NT2/D1 (cell line): Measurements from ENCODE around the gene AIFM1.

Source experiments
- DNase-seq: peaks from one replicate; pipeline ENCODE4 v3.0.0-alpha.2; 2011; ENCODE audit warnings: low read depth, low spot score
- H3K27me3 ChIP-seq: 2 replicates; pipeline ENCODE4 v1.6.0; 2011; ENCODE audit warnings: mild to moderate bottlenecking; ENCODE audit not compliant: insufficient read length, insufficient read depth
- H3K36me3 ChIP-seq: 2 replicates; pipeline ENCODE4 v1.6.1; 2011; ENCODE audit warnings: mild to moderate bottlenecking, low read length, mixed read lengths; ENCODE audit not compliant: insufficient read depth, insufficient read length
- H3K4me1 ChIP-seq: 2 replicates; pipeline ENCODE4 v1.5.1; 2011; ENCODE audit not compliant: insufficient read depth, insufficient read length
- H3K4me3 ChIP-seq: 2 replicates; pipeline ENCODE4 v1.5.1; 2011; ENCODE audit warnings: low read depth; ENCODE audit not compliant: insufficient read length
- H3K9ac ChIP-seq: 2 replicates; pipeline ENCODE4 v1.6.0; 2011; ENCODE audit warnings: low read depth; ENCODE audit not compliant: insufficient read length
- H3K9me3 ChIP-seq: 2 replicates; pipeline ENCODE4 v1.5.1; 2011; ENCODE audit warnings: mild to moderate bottlenecking, low read length; ENCODE audit not compliant: insufficient read depth
- SUZ12 ChIP-seq: IDR thresholded peaks from 2 replicates; pipeline ENCODE4 v1.6.1; 2011; ENCODE audit not compliant: insufficient read length, insufficient read depth; ENCODE audit errors: extremely low read depth
- YY1 ChIP-seq: IDR thresholded peaks from 2 replicates; pipeline ENCODE4 v1.6.1; 2011; ENCODE audit not compliant: insufficient read length, insufficient read depth
- ZNF274 ChIP-seq: IDR thresholded peaks from 2 replicates; pipeline ENCODE4 v1.6.1; 2011; ENCODE audit warnings: mild to moderate bottlenecking, low read depth, low read length

The AIFM1 gene

GRCh38 chrX:130190801-130191200 lies 25.2 kb upstream of the AIFM1 start:
- DNase-seq: no peak
- no peaks in the 10 kb centered on the region for H3K4me1 ChIP-seq
- H3K27me3 ChIP-seq: no peaks in the 10 kb centered on the region
- H3K9me3 ChIP-seq: no peaks in the 10 kb centered on the region
- H3K36me3 ChIP-seq: no peaks in the 10 kb centered on the region
- TF ChIP-seq YY1 (no peak), ZNF274 (no peak), SUZ12 (no peak)
- H3K4me3 ChIP-seq: no peak overlapping the region
- no peak overlapping the region for H3K9ac ChIP-seq

DNA sequence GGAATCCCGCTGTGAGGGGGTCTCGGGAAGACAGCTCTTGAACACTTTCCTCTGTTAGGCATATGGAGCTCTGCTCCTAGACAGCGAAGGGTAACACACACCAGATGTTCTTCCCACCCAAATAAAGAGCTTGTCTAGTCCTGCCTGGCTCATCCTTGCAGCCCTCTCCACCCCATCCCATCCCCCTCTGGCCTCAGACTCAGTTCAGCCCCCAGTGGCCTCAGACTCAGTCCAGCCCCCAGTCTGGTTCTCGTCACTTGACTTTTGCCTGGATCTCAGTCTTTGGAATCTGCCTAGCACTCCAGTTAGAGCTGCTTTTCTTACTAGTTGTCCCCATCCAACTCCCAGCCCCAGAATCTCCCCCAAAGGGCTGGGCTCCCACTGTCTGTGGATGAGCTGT lies 21.0 kb upstream of the AIFM1 start:
- no peaks in the 10 kb centered on the region for H3K36me3 ChIP-seq
- DNase-seq: no peak
- H3K9ac ChIP-seq: no peak overlapping the region
- H3K4me3 ChIP-seq: no peak overlapping the region
- no peaks in the 10 kb centered on the region for H3K27me3 ChIP-seq
- TF ChIP-seq YY1 (no peak), ZNF274 (no peak), SUZ12 (no peak)
- H3K4me1 ChIP-seq: no peaks in the 10 kb centered on the region
- no peaks in the 10 kb centered on the region for H3K9me3 ChIP-seq

DNA sequence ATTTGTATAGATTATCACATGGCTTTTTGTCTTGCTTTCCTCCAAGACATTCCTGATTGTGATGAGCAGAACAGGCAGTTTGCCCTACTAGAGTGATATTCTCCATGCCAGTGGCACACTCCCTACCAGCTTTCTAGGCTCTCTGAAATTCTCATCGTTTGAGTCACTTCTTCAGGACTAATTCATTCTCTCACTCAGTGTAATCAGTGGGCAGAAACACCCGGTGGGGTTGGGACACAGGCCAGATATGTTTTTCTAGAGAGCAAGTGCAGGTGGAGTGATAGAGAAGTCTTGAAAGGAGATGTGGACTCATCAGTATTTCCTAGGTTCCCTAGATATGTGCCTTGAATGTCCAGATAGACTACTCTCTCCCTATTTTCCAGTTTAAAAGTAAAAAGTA lies 19.2 kb upstream of the AIFM1 start:
- no peak overlapping the region for H3K9ac ChIP-seq
- no peak overlapping the region for H3K4me3 ChIP-seq
- H3K27me3 ChIP-seq: no peaks in the 10 kb centered on the region
- no peaks in the 10 kb centered on the region for H3K4me1 ChIP-seq
- no peak for TF ChIP-seq YY1
- no peak for TF ChIP-seq ZNF274
- no peak for TF ChIP-seq SUZ12
- H3K9me3 ChIP-seq: no peaks in the 10 kb centered on the region
- H3K36me3 ChIP-seq: no peaks in the 10 kb centered on the region
- DNase-seq: no peak

GRCh38 chrX:130184168-130184567 lies 18.5 kb upstream of the AIFM1 start:
- no peaks in the 10 kb centered on the region for H3K9me3 ChIP-seq
- no peak overlapping the region for H3K4me3 ChIP-seq
- no peak for DNase-seq
- no peaks in the 10 kb centered on the region for H3K4me1 ChIP-seq
- no peak overlapping the region for H3K9ac ChIP-seq
- no peaks in the 10 kb centered on the region for H3K27me3 ChIP-seq
- TF ChIP-seq YY1 (no peak), SUZ12 (no peak), ZNF274 (no peak)
- no peaks in the 10 kb centered on the region for H3K36me3 ChIP-seq

DNA sequence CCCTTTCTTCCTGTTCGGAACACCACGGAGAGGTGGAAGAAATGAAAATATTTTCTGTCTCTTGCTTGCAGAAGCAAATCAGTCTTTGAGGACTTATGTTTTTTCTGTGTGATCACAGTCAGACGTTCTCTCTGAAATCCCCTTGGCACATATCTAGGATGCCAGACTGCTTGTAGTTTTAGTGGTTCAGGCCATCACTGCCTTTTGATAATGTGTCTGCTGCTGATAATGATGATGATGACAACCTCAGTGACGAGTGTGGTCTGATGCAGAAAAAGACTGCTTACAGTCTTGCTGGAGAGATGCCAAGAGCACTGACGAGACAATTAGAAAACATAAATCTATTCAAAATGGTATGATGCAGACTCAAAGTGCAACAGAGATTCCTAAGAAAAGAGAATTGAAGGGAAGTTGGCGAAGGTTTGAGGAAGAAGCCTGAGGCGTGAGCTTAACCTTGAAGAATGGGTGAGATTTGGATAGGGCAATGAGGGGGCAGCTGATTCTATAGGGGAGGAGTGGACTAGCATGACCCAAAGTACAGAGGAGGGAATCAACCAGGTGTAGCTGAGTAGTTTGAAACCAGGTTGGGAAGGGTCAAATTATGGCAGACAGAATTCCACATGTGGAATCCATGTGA lies 14.1 kb upstream of the AIFM1 start:
- no peak for DNase-seq
- Histone ChIP-seq H3K36me3 (no peaks in the 10 kb centered on the region), H3K9ac (no peak overlapping the region), H3K9me3 (no peaks in the 10 kb centered on the region), H3K4me1 (no peaks in the 10 kb centered on the region), H3K27me3 (no peaks in the 10 kb centered on the region), H3K4me3 (no peak overlapping the region)
- TF ChIP-seq YY1: no peak

- no peaks in the 10 kb centered on the region for H3K36me3 ChIP-seq
- no peak for DNase-seq
- H3K4me1 ChIP-seq: no peaks in the 10 kb centered on the region
- H3K9me3 ChIP-seq: no peaks in the 10 kb centered on the region
- H3K9ac ChIP-seq: no peak overlapping the region
- no peaks in the 10 kb centered on the region for H3K27me3 ChIP-seq
- H3K4me3 ChIP-seq: no peak overlapping the region
- TF ChIP-seq SUZ12 (no peak), ZNF274 (no peak), YY1 (no peak)
Observed at GRCh38 chrX:130179170-130179569, 13.5 kb upstream of the AIFM1 start.

GRCh38 chrX:130176942-130177341 lies 11.3 kb upstream of the AIFM1 start:
- Histone ChIP-seq H3K36me3 (no peaks in the 10 kb centered on the region), H3K4me3 (no peak overlapping the region), H3K27me3 (peaks cover 10% of the 10 kb centered on the region), H3K4me1 (no peaks in the 10 kb centered on the region), H3K9ac (no peak overlapping the region), H3K9me3 (no peaks in the 10 kb centered on the region)
- no peak for TF ChIP-seq ZNF274
- TF ChIP-seq SUZ12: no peak
- TF ChIP-seq YY1: no peak
- no peak for DNase-seq
